Tibial artery (tissue), 4 donors: ENCODE measurements around the gene ARHGAP24.

Experiments
- DNase-seq, 2 donors: peaks; one replicate each; pipeline ENCODE4 v3.0.0-alpha.2; 2019
- H3K27ac ChIP-seq, 2 donors: fragments of 200-600 bp; sonication (generic) in 1 of 2; 1 replicate in 1 of 2; 2 replicates in 1 of 2; pipeline ENCODE4 v1.5.1; 2018 to 2019; ENCODE audit warnings: mild to moderate bottlenecking in 1 of 2
- H3K27me3 ChIP-seq, 2 donors: fragments of 200-600 bp; sonication (generic) in 1 of 2; one replicate each; pipeline versions ENCODE4 v1.5.1 to v1.6.0; 2016 to 2019
- H3K36me3 ChIP-seq, 3 donors: fragments of 200-600 bp; sonication (generic) in 2 of 3; one replicate each; pipeline ENCODE4 v1.5.1; 2016 to 2019; ENCODE audit warnings: mild to moderate bottlenecking in 2 of 3
- H3K4me1 ChIP-seq, 4 donors: fragments of 200-600 bp; sonication (generic) in 2 of 4; 1 replicate in 3 of 4; 2 replicates in 1 of 4; pipeline ENCODE4 v1.5.1; 2016 to 2019
- H3K4me3 ChIP-seq, 2 donors: fragments of 200-600 bp; sonication (generic) in 1 of 2; 1 replicate in 1 of 2; 2 replicates in 1 of 2; pipeline ENCODE4 v1.5.1; 2018 to 2019; ENCODE audit warnings: mild to moderate bottlenecking in 2 of 2
- H3K9me3 ChIP-seq, 3 donors: fragments of 200-600 bp; sonication (generic) in 1 of 3; one replicate each; pipeline ENCODE4 v1.5.1; 2016 to 2019
- intact Hi-C: fragments of 100-400 bp; cut with DNase I; formaldehyde crosslinking; loops from one replicate; pipeline ENCODE4 v1.15.0; 2023; ENCODE audit warnings: low total_unique reads
- TF ChIP-seq, protein P1 (sequence below), 2 experiments: fragments of 200-600 bp in 1 of 2; fragments of 450-650 bp in 1 of 2; IDR thresholded peaks; one replicate each; pipeline ENCODE4 v1.5.1; 2017 to 2019; ENCODE audit warnings: antibody characterized with exemption in 2 of 2, mild to moderate bottlenecking in 1 of 2, moderate library complexity in 1 of 2

Gene ARHGAP24

DNA sequence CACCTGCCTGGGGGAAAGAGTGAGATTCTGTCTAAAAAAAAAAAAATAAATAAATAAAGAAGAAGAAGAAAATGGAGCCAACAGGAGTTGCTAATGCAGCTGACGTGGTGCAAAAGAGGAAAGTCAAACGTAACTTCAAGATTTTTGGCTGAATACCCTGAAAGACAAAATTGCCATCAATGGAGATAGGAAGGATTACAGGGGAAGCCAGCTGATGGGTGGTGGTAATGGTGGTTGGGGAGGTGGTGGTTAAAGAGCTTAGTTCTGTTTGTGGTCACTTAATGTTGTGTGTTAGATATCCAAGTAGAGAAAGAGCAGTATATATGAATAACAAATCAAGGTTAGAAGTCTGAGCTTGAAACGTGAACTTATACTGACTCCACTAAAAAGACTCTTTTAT, 225.4 kb downstream of the ARHGAP24 start:
- Histone ChIP-seq H3K4me3 (no peak overlapping the region), H3K36me3 (no peaks in the 10 kb centered on the region), H3K9me3 (no peaks in the 10 kb centered on the region), H3K27ac (no peak overlapping the region), H3K4me1 (no peaks in the 10 kb centered on the region), H3K27me3 (no peaks in the 10 kb centered on the region)
- TF ChIP-seq, protein P1, sequence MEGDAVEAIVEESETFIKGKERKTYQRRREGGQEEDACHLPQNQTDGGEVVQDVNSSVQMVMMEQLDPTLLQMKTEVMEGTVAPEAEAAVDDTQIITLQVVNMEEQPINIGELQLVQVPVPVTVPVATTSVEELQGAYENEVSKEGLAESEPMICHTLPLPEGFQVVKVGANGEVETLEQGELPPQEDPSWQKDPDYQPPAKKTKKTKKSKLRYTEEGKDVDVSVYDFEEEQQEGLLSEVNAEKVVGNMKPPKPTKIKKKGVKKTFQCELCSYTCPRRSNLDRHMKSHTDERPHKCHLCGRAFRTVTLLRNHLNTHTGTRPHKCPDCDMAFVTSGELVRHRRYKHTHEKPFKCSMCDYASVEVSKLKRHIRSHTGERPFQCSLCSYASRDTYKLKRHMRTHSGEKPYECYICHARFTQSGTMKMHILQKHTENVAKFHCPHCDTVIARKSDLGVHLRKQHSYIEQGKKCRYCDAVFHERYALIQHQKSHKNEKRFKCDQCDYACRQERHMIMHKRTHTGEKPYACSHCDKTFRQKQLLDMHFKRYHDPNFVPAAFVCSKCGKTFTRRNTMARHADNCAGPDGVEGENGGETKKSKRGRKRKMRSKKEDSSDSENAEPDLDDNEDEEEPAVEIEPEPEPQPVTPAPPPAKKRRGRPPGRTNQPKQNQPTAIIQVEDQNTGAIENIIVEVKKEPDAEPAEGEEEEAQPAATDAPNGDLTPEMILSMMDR (IDR thresholded peaks at IDR 0.05) = no peak
- intact Hi-C loops = no loop called here
- DNase-seq = no peak

DNA sequence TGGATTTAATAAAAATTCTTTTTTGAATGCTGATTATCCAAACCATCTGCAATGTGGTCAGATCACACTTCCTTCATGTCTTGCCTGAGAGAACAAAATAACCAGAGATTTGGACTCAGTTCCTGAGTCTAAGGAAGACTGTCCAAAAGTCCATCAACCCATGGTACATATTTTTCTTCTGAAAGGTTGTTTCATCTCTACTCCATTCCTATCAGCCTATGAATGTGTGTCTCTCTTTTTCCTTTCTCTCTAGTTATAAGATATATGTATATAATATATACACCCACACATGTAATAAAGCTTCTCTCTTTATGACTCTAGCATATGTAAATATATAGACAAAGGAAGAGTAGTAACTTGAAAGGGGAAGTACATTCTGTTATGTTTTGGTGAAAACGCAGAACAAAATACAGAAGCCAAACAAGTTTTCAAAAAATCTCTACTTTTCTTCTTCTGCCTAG, 226.9 kb downstream of the ARHGAP24 start:
- DNase-seq = no peak
- intact Hi-C loops = no loop called here
- Histone ChIP-seq H3K9me3 (no peaks in the 10 kb centered on the region), H3K4me3 (no peak overlapping the region), H3K4me1 (no peaks in the 10 kb centered on the region), H3K36me3 (no peaks in the 10 kb centered on the region), H3K27ac (no peak overlapping the region), H3K27me3 (no peaks in the 10 kb centered on the region)
- TF ChIP-seq, protein P1 (IDR thresholded peaks at IDR 0.05) = no peak

- no peak overlapping the region for H3K27ac ChIP-seq
- no peaks in the 10 kb centered on the region for H3K4me1 ChIP-seq
- DNase-seq = no peak
- TF ChIP-seq, protein P1 (IDR thresholded peaks at IDR 0.05) = no peak
- H3K4me3 ChIP-seq = no peak overlapping the region
- H3K9me3 ChIP-seq = no peaks in the 10 kb centered on the region
- intact Hi-C loops = no loop called here
- no peaks in the 10 kb centered on the region for H3K27me3 ChIP-seq
- no peaks in the 10 kb centered on the region for H3K36me3 ChIP-seq
Observed at GRCh38 chr4:85703096-85703495, 228.1 kb downstream of the ARHGAP24 start.

GRCh38 chr4:85707611-85708010, 232.7 kb downstream of the ARHGAP24 start:
- no peaks in the 10 kb centered on the region for H3K4me1 ChIP-seq
- no peak overlapping the region for H3K27ac ChIP-seq
- TF ChIP-seq, protein P1 (IDR thresholded peaks at IDR 0.05) = no peak
- DNase-seq = no peak
- intact Hi-C loops = no loop called here
- no peaks in the 10 kb centered on the region for H3K9me3 ChIP-seq
- H3K36me3 ChIP-seq = no peaks in the 10 kb centered on the region
- H3K27me3 ChIP-seq = no peaks in the 10 kb centered on the region
- no peak overlapping the region for H3K4me3 ChIP-seq

DNA sequence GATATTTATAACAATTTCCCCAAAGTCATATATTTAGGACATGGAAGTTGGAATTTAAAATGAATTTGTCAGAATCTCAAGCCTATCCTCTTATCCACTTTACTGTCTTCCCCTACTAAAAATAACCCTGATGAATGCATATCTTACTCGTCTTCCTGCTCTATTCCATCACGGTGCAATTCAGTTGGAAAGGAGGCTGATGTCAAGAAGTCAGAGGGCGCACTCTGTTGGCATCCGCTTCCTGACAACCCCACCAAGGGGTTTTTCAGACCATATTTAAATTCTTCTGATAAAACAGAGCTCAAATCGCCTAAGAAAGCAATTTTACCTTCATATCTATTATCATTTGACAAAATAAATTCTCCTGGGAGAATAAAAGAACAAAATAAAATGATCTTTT, 233.5 kb downstream of the ARHGAP24 start:
- Histone ChIP-seq H3K36me3 (no peaks in the 10 kb centered on the region), H3K27ac (no peak overlapping the region), H3K27me3 (no peaks in the 10 kb centered on the region), H3K9me3 (no peaks in the 10 kb centered on the region), H3K4me1 (no peaks in the 10 kb centered on the region), H3K4me3 (no peak overlapping the region)
- intact Hi-C loops = no loop called here
- TF ChIP-seq, protein P1 (IDR thresholded peaks at IDR 0.05) = no peak
- DNase-seq = no peak

- intact Hi-C loops = no loop called here
- DNase-seq = no peak
- Histone ChIP-seq H3K4me3 (no peak overlapping the region), H3K27ac (no peak overlapping the region), H3K27me3 (no peaks in the 10 kb centered on the region), H3K9me3 (no peaks in the 10 kb centered on the region), H3K36me3 (no peaks in the 10 kb centered on the region), H3K4me1 (no peaks in the 10 kb centered on the region)
- TF ChIP-seq, protein P1 (IDR thresholded peaks at IDR 0.05) = no peak
Observed at GRCh38 chr4:85713005-85713404, 238.1 kb downstream of the ARHGAP24 start.
